ENCODE data around the gene TAOK1. TPM values are rescaled to one million over a fixed set of nuclear protein-coding genes. Genes with fewer than 3 reads are reported as not detected.
A peak's percentile ranks its signal among the peaks of the same experiment; 100 is the strongest.

The TAOK1 gene
- polyA plus RNA-seq, 2 of the 4 experiments (the other 2 are of a cell fraction) = 18.2 to 46.7 TPM

DNA sequence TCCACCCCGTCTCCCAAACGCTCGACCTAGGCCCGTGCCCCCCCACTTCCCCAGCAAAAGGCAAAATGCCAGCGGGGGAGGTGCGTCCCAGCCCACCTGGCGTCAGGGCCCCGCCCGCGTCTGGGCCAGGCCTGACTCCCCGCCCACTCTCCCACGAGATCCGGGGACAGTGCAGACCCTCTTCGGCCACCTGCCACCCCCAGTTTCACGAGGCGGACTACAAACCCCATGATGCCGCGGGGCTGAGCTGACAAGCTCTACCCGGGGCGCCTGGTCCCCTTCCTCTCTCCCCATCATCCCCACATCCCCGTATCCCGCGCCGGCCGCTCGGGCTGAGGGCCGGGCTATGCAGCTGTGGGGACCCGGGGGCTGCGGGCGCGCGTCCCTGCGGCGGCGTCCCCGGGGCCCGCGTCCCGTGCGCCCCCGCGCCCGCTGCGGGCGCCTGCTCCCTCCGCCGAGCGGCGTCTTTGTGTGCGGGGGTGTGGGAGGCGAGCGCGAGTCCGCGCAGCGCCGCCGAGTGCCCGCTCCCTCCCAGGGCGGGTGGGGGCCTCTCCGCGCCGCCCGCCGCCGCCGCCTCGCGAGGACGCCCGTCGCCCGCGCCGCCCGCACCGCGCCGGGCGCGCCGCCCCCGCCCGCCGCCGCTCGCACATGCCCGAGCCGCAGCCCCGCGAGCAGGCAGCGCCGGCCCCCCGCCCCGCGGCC is 202.8 kb downstream of the TAOK1 start, which contains the start of gene ANKRD13B (continued):
- TF ChIP-seq HOXB13 (CRISPR knock-in tag; IDR thresholded peaks at IDR 0.05; ENCODE audit: low read depth) (no peak), PBX3 (IDR thresholded peaks at IDR 0.05) (no peak), KDM1A (IDR thresholded peaks at IDR 0.05; ENCODE audit: low read depth) (no peak), ATOH8 (CRISPR knock-in tag; IDR thresholded peaks at IDR 0.05; ENCODE audit: low read depth) (no peak), POLR2AphosphoS2 (conservative IDR thresholded peaks at IDR 0.05; ENCODE audit: low read length) (no peak), HEYL (CRISPR knock-in tag; IDR thresholded peaks at IDR 0.05) (no peak), CBX2 (IDR thresholded peaks at IDR 0.05; ENCODE audit: borderline replicate concordance, low read depth) (no peak)

- CTCF ChIA-PET = interaction anchor here (0.6 to 11.5 kb wide), 10 partner anchors 8 to 511 kb away, joined by 3 to 474 read pairs (median 4); partner anchors contain the start of genes ABHD15 and TP53I13
- no peak for FAIRE-seq
- ATAC-seq = 0 out of 6 replicates have a peak, but pooled peaks of 1 of the 2 experiments have one; percentile 3
- Histone ChIP-seq H3K4me2 (peak overlapping the region; percentile 95), H3K27ac (peak overlapping the region; percentile 95 to 96), H3K4me1 (peaks cover 38% of the 10 kb centered on the region), H3K9me3 (no peaks in the 10 kb centered on the region), H3K4me3 (peak overlapping the region; percentile 82)
- POLR2A ChIA-PET = interaction anchor here (0.5 to 3.0 kb wide), 4 partner anchors 17 to 234 kb away, joined by 3 to 15 read pairs (median 5); no protein-coding TSS in a partner anchor
- 4% methylated on average over 42 of the region's 64 CpGs for WGBS (ENCODE audit: missing lambda C conversion rate)
- DNase-seq (ENCODE audit: low read depth in 1 of 2, low spot score in 1 of 2) = peak in 1 of 2 experiments; percentile 57
- TF ChIP-seq MAZ (IDR thresholded peaks at IDR 0.05; ENCODE audit: borderline replicate concordance, low read depth, low read length) = no peak; the same call in 1 of the 2 replicates
- TF ChIP-seq JUNB (IDR thresholded peaks at IDR 0.05) = no peak
- TF ChIP-seq ATOH8 (CRISPR knock-in tag; IDR thresholded peaks at IDR 0.05; ENCODE audit: low read depth) = 0 out of 2 replicates have a peak, but pooled peaks have one; percentile 73
- no peak for TF ChIP-seq CEBPB (IDR thresholded peaks at IDR 0.05)
- no peak for TF ChIP-seq ESRRA (IDR thresholded peaks at IDR 0.05; ENCODE audit: borderline replicate concordance, low read length)
- TF ChIP-seq, protein P1, sequence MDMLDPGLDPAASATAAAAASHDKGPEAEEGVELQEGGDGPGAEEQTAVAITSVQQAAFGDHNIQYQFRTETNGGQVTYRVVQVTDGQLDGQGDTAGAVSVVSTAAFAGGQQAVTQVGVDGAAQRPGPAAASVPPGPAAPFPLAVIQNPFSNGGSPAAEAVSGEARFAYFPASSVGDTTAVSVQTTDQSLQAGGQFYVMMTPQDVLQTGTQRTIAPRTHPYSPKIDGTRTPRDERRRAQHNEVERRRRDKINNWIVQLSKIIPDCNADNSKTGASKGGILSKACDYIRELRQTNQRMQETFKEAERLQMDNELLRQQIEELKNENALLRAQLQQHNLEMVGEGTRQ (IDR thresholded peaks at IDR 0.05) = no peak; the same call in 1 of the 2 replicates
- TF ChIP-seq, protein P2, sequence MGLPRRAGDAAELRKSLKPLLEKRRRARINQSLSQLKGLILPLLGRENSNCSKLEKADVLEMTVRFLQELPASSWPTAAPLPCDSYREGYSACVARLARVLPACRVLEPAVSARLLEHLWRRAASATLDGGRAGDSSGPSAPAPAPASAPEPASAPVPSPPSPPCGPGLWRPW (IDR thresholded peaks at IDR 0.05) = no peak
- TF ChIP-seq REST (IDR thresholded peaks at IDR 0.05) = peak; percentile 99
- TF ChIP-seq, protein P3, sequence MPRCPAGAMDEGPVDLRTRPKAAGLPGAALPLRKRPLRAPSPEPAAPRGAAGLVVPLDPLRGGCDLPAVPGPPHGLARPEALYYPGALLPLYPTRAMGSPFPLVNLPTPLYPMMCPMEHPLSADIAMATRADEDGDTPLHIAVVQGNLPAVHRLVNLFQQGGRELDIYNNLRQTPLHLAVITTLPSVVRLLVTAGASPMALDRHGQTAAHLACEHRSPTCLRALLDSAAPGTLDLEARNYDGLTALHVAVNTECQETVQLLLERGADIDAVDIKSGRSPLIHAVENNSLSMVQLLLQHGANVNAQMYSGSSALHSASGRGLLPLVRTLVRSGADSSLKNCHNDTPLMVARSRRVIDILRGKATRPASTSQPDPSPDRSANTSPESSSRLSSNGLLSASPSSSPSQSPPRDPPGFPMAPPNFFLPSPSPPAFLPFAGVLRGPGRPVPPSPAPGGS (IDR thresholded peaks at IDR 0.05) = no peak
- 0 out of 2 replicates have a peak, but pooled peaks have one; percentile 31 for TF ChIP-seq HDAC2 (IDR thresholded peaks at IDR 0.05)
- TF ChIP-seq CHD4 (IDR thresholded peaks at IDR 0.05; ENCODE audit: borderline replicate concordance) = no peak
- no peak for TF ChIP-seq GATA3 (IDR thresholded peaks at IDR 0.05; ENCODE audit: borderline replicate concordance)
- no peak for TF ChIP-seq RARB (CRISPR knock-in tag; IDR thresholded peaks at IDR 0.05)
- no peak for TF ChIP-seq FOSB (CRISPR knock-in tag; IDR thresholded peaks at IDR 0.05)
- TF ChIP-seq BHLHE40 (IDR thresholded peaks at IDR 0.05; ENCODE audit: low read depth, low read length) = no peak
- peak; percentile 80; the same call in 1 of the 2 replicates for TF ChIP-seq HOXB5 (CRISPR knock-in tag; IDR thresholded peaks at IDR 0.05)
- TF ChIP-seq, protein P4, sequence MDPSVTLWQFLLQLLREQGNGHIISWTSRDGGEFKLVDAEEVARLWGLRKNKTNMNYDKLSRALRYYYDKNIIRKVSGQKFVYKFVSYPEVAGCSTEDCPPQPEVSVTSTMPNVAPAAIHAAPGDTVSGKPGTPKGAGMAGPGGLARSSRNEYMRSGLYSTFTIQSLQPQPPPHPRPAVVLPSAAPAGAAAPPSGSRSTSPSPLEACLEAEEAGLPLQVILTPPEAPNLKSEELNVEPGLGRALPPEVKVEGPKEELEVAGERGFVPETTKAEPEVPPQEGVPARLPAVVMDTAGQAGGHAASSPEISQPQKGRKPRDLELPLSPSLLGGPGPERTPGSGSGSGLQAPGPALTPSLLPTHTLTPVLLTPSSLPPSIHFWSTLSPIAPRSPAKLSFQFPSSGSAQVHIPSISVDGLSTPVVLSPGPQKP (IDR thresholded peaks at IDR 0.05; ENCODE audit: low read depth, low read length) = no peak
- no peak for TF ChIP-seq RFX5 (IDR thresholded peaks at IDR 0.05)
- no peak for TF ChIP-seq SREBF2 (IDR thresholded peaks at IDR 0.05)
Measured at GRCh38 chr17:29593591-29594518, 203.7 kb downstream of the TAOK1 start.
